SK-N-SH (cell line): ENCODE data around the gene ENKUR. TPM values are rescaled to one million over a fixed set of nuclear protein-coding genes. Genes with fewer than 3 reads are reported as not detected.

Experiments used
- CTCF ChIA-PET: fragments of 300-600, 350-600 bp; formaldehyde crosslinking; extraction: SDS; loops from one replicate; lab custom pipeline; 2021; lab: Yijun Ruan, JAX
- POLR2A ChIA-PET: fragments of 350-600 bp; sonication (Branson Sonifier 250); formaldehyde crosslinking; extraction: SDS; loops from one replicate; lab custom pipeline; 2020; ENCODE audit warnings: antibody characterized with exemption, inconsistent platforms; lab: Yijun Ruan, JAX
- DNase-seq: peaks from one replicate; pipeline ENCODE4 v3.0.0; 2012
- H2AFZ ChIP-seq: fragments of 200-600 bp; sonication (generic); 2 replicates; pipeline ENCODE4 v1.8.1; 2016; ENCODE audit warnings: antibody characterized with exemption, mild to moderate bottlenecking, low read depth
- H3F3A ChIP-seq: fragments of 200-600 bp; sonication (generic); replicated peaks from 2 replicates; pipeline ENCODE3; 2016; ENCODE audit warnings: antibody characterized with exemption, mild to moderate bottlenecking; ENCODE audit not compliant: insufficient read depth
- H3K27ac ChIP-seq, 2 experiments: fragments of 200-500 bp in 1 of 2; fragments of 200-600 bp in 1 of 2; sonication (Bioruptor generic) in 1 of 2; sonication (generic), shearing (Covaris generic) in 1 of 2; 2 replicates each; pipeline versions ENCODE4 v1.5.1 to v1.6.1; 2014 to 2016; ENCODE audit warnings: low read depth in 2 of 2, inconsistent platforms in 1 of 2, low read length in 1 of 2, mild to moderate bottlenecking in 1 of 2, mixed read lengths in 1 of 2
- H3K27me3 ChIP-seq: fragments of 200-600 bp; sonication (generic), shearing (Covaris generic); 2 replicates; pipeline ENCODE4 v1.6.1; 2016; ENCODE audit warnings: mixed run types; ENCODE audit not compliant: insufficient read depth
- H3K36me3 ChIP-seq, 2 experiments: fragments of 200-500 bp in 1 of 2; fragments of 200-600 bp in 1 of 2; sonication (Bioruptor generic) in 1 of 2; sonication (generic) in 1 of 2; replicated peaks in 1 of 2; 2 replicates each; pipeline versions ENCODE3 to v1.5.1; 2014 to 2016; ENCODE audit warnings: low read length in 1 of 2, mild to moderate bottlenecking in 1 of 2; ENCODE audit not compliant: insufficient read depth in 2 of 2, control insufficient read depth in 1 of 2
- H3K4me1 ChIP-seq, 2 experiments: fragments of 200-500 bp in 1 of 2; fragments of 200-600 bp in 1 of 2; sonication (Bioruptor generic) in 1 of 2; sonication (generic), shearing (Covaris generic) in 1 of 2; 2 replicates each; pipeline versions ENCODE4 v1.5.1 to v1.6.1; 2014 to 2016; ENCODE audit warnings: low read depth in 1 of 2, low read length in 1 of 2, mixed run types in 1 of 2; ENCODE audit not compliant: insufficient read depth in 2 of 2, control insufficient read depth in 1 of 2
- H3K4me2 ChIP-seq: fragments of 200-600 bp; sonication (generic), shearing (Covaris generic); 2 replicates; pipeline ENCODE4 v1.6.1; 2017; ENCODE audit warnings: mixed run types
- H3K4me3 ChIP-seq, 2 experiments: fragments of 200-500 bp in 1 of 2; fragments of 200-600 bp in 1 of 2; sonication (Bioruptor generic) in 1 of 2; sonication (generic), shearing (Covaris generic) in 1 of 2; 2 replicates each; pipeline versions ENCODE4 v1.5.1 to v1.8.1; 2014 to 2016; ENCODE audit warnings: low read depth in 2 of 2, inconsistent platforms in 1 of 2, low read length in 1 of 2, mild to moderate bottlenecking in 1 of 2, mixed read lengths in 1 of 2, moderate library complexity in 1 of 2
- H3K79me2 ChIP-seq: fragments of 200-600 bp; sonication (generic); 2 replicates; pipeline ENCODE4 v1.8.1; 2017; ENCODE audit warnings: mild to moderate bottlenecking; ENCODE audit not compliant: insufficient read depth
- H3K9ac ChIP-seq: fragments of 200-600 bp; sonication (generic); 2 replicates; pipeline ENCODE4 v1.6.1; 2017; ENCODE audit warnings: mixed run types
- H3K9me2 ChIP-seq: fragments of 200-600 bp; sonication (generic); 2 replicates; pipeline ENCODE4 v1.6.1; 2017; ENCODE audit warnings: mixed run types
- H3K9me3 ChIP-seq: fragments of 200-600 bp; sonication (generic); 2 replicates; pipeline ENCODE4 v1.6.1; 2017; ENCODE audit warnings: mixed run types, mild to moderate bottlenecking, moderate library complexity
- H4K20me1 ChIP-seq: fragments of 200-600 bp; sonication (generic); 2 replicates; pipeline ENCODE4 v1.6.1; 2017; ENCODE audit warnings: mild to moderate bottlenecking, mixed run types; ENCODE audit not compliant: insufficient read depth
- CHD2 ChIP-seq: fragments of 150-350 bp; IDR thresholded peaks from 2 replicates; pipeline ENCODE4 v1.6.1; 2018; ENCODE audit warnings: low read length; ENCODE audit not compliant: partially characterized antibody
- CTCF ChIP-seq: fragments of 200-600 bp; sonication (generic); IDR thresholded peaks from 2 replicates; pipeline ENCODE4 v1.6.1; 2017; ENCODE audit warnings: antibody characterized with exemption, mild to moderate bottlenecking, moderate library complexity
- EP300 ChIP-seq, 2 experiments: IDR thresholded peaks; 2 replicates each; pipeline versions ENCODE4 v1.4.0 to v1.6.1; 2012; ENCODE audit warnings: borderline replicate concordance in 1 of 2, low read depth in 1 of 2, low read length in 1 of 2
- EZH2phosphoT487 ChIP-seq: fragments of 200-600 bp; sonication (generic); IDR thresholded peaks from 2 replicates; pipeline ENCODE4 v1.6.1; 2017; ENCODE audit warnings: low read depth, mixed run types, mild to moderate bottlenecking, antibody characterized with exemption, moderate library complexity, borderline replicate concordance
- MAX ChIP-seq: IDR thresholded peaks from 2 replicates; pipeline ENCODE4 v1.4.0; 2012; ENCODE audit warnings: low read depth
- MXI1 ChIP-seq: IDR thresholded peaks from 2 replicates; pipeline ENCODE4 v1.6.1; 2012; ENCODE audit warnings: mild to moderate bottlenecking, low read depth, low read length, improper control_type of control experiment
- NFIC ChIP-seq: IDR thresholded peaks from 2 replicates; pipeline ENCODE4 v1.4.0; 2012; ENCODE audit warnings: borderline replicate concordance
- NRF1 ChIP-seq: IDR thresholded peaks from 2 replicates; pipeline ENCODE4 v1.6.1; 2012; ENCODE audit warnings: low read depth, mild to moderate bottlenecking, low read length
- POLR2AphosphoS5 ChIP-seq: IDR thresholded peaks from 2 replicates; pipeline ENCODE4 v1.6.1; 2012; ENCODE audit warnings: low read depth, low read length
- RAD21 ChIP-seq: IDR thresholded peaks from 2 replicates; pipeline ENCODE4 v1.6.1; 2012; ENCODE audit warnings: mild to moderate bottlenecking, low read length
- REST ChIP-seq: IDR thresholded peaks from 2 replicates; pipeline ENCODE4 v1.6.1; 2012; ENCODE audit warnings: mild to moderate bottlenecking, low read depth, low read length, moderate library complexity
- SIN3A ChIP-seq: IDR thresholded peaks from 2 replicates; pipeline ENCODE4 v1.6.1; 2012; ENCODE audit warnings: low read depth, mild to moderate bottlenecking, low read length, moderate library complexity, borderline replicate concordance
- TAF1 ChIP-seq: IDR thresholded peaks from 2 replicates; pipeline ENCODE4 v1.6.1; 2012; ENCODE audit warnings: low read depth, mild to moderate bottlenecking, low read length, moderate library complexity, borderline replicate concordance
- TCF12 ChIP-seq: IDR thresholded peaks from 2 replicates; pipeline ENCODE4 v1.4.0; 2012
- USF2 ChIP-seq: fragments of 150-350 bp; IDR thresholded peaks from 2 replicates; pipeline ENCODE4 v1.6.1; 2017; ENCODE audit warnings: antibody characterized with exemption, low read length, low read depth, borderline replicate concordance
- YY1 ChIP-seq: IDR thresholded peaks from 2 replicates; pipeline ENCODE4 v1.4.0; 2012; ENCODE audit warnings: low read depth, mild to moderate bottlenecking
- ZBTB33 ChIP-seq: IDR thresholded peaks from 2 replicates; pipeline ENCODE4 v1.4.0; 2012; ENCODE audit warnings: low read depth, borderline replicate concordance
- WGBS: methylation state at CpG from one replicate; pipeline ENCODE4 v1.1.6; 2017; ENCODE audit warnings: low lambda C conversion rate; 5-methylcytosine and 5-hydroxymethylcytosine counted together
- polyA plus RNA-seq, 3 experiments: library from polyadenylated mRNA; depleted of rRNA; stranded (reverse); fragments of >200 nt; gene quantifications; 2 replicates each; pipeline ENCODE4 v1.2.3, GENCODE V29; 2012

Gene ENKUR
- polyA plus RNA-seq, 1 of the 3 experiments (the other 2 are of a cell fraction), result 0.13 TPM

GRCh38 chr10:25017661-25018060 lies 1.7 kb upstream of the ENKUR start:
- peak overlapping the region; percentile 92 for H3K4me2 ChIP-seq
- peaks cover 0 to 3% of the 10 kb centered on the region in 2 experiments for H3K36me3 ChIP-seq
- DNase-seq, result no peak
- H3K9ac ChIP-seq, result peak overlapping the region; percentile 78; the same call in 1 of the 2 replicates
- peak overlapping the region; percentile 89 to 98; a peak in 3 of 4 replicates for H3K27ac ChIP-seq
- H3K27me3 ChIP-seq, result no peaks in the 10 kb centered on the region
- WGBS, result 96% methylated on average over 6 of the region's 6 CpGs
- peaks cover 4 to 14% of the 10 kb centered on the region in 2 experiments; a peak in 2 of 4 replicates for H3K4me1 ChIP-seq
- ChIA-PET POLR2A (no interaction called here), CTCF (interaction anchor here (0.7 to 1.8 kb wide), 2 partner anchors 63 to 64 kb away, joined by 3 to 8 read pairs; no protein-coding TSS in a partner anchor)
- no peaks in the 10 kb centered on the region for H3K9me3 ChIP-seq
- peaks cover 11% of the 10 kb centered on the region; the same call in 1 of the 2 replicates for H3K79me2 ChIP-seq
- TF ChIP-seq MXI1 (no peak), CHD2 (no peak), EZH2phosphoT487 (no peak), NFIC (no peak), NRF1 (no peak), MAX (no peak), POLR2AphosphoS5 (no peak), TCF12 (no peak), SIN3A (no peak), YY1 (no peak), CTCF (no peak), TAF1 (no peak), RAD21 (no peak), REST (no peak), USF2 (no peak), ZBTB33 (no peak), EP300 (IDR thresholded peaks at IDR 0.05; ENCODE audit: borderline replicate concordance in 1 of 2, low read depth in 1 of 2, low read length in 1 of 2) (no peak)
- no peaks in the 10 kb centered on the region for H4K20me1 ChIP-seq
- H3K4me3 ChIP-seq, result peak overlapping the region; percentile 72 to 74; a peak in 2 of 4 replicates
- H3F3A ChIP-seq, result peaks cover 12% of the 10 kb centered on the region
- no peak overlapping the region for H2AFZ ChIP-seq
- H3K9me2 ChIP-seq, result no peaks in the 10 kb centered on the region
